Measurements from ENCODE around the gene SLC4A3. TPM values are rescaled to one million over a fixed set of nuclear protein-coding genes. Genes with fewer than 3 reads are reported as not detected.
A peak's percentile ranks its signal among the peaks of the same experiment; 100 is the strongest.
"Not testable (repeated sequence)": the region's sequence is repeated elsewhere in the genome, so short reads cannot be mapped to it uniquely, and the experiment has no call there.

The SLC4A3 gene
- total and polyA plus RNA-seq, 12 donors = 197 to 671 (median 370) TPM

- Histone ChIP-seq H3K27me3 (peaks cover 0 to 3% (median 0%) of the 10 kb centered on the region in 7 donors), H3K36me3 (no peaks in the 10 kb centered on the region), H3K4me1 (peaks cover 0 to 16% (median 0%) of the 10 kb centered on the region in 9 donors), H3K27ac (peak overlapping the region in 1 of 10 donors; percentile 6), H3K4me3 (no peak overlapping the region), H3K9me3 (no peaks in the 10 kb centered on the region)
- no peak for DNase-seq
- peak in 1 of 8 donors; percentile 30 for ATAC-seq
- WGBS, 2 donors = 69 to 72% methylated on average over 4 of the region's 4 CpGs
- TF ChIP-seq, protein P1, sequence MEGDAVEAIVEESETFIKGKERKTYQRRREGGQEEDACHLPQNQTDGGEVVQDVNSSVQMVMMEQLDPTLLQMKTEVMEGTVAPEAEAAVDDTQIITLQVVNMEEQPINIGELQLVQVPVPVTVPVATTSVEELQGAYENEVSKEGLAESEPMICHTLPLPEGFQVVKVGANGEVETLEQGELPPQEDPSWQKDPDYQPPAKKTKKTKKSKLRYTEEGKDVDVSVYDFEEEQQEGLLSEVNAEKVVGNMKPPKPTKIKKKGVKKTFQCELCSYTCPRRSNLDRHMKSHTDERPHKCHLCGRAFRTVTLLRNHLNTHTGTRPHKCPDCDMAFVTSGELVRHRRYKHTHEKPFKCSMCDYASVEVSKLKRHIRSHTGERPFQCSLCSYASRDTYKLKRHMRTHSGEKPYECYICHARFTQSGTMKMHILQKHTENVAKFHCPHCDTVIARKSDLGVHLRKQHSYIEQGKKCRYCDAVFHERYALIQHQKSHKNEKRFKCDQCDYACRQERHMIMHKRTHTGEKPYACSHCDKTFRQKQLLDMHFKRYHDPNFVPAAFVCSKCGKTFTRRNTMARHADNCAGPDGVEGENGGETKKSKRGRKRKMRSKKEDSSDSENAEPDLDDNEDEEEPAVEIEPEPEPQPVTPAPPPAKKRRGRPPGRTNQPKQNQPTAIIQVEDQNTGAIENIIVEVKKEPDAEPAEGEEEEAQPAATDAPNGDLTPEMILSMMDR (IDR thresholded peaks at IDR 0.05) = no peak
- intact Hi-C loops (cut with DNase I) = loop anchor here in 2 of 10 donors (5.0 kb wide), 1 partner anchor 34 kb away; no protein-coding TSS in a partner anchor
These were observed 53.7 kb downstream of the SLC4A3 start for GRCh38 chr2:219680958-219681693.

DNA sequence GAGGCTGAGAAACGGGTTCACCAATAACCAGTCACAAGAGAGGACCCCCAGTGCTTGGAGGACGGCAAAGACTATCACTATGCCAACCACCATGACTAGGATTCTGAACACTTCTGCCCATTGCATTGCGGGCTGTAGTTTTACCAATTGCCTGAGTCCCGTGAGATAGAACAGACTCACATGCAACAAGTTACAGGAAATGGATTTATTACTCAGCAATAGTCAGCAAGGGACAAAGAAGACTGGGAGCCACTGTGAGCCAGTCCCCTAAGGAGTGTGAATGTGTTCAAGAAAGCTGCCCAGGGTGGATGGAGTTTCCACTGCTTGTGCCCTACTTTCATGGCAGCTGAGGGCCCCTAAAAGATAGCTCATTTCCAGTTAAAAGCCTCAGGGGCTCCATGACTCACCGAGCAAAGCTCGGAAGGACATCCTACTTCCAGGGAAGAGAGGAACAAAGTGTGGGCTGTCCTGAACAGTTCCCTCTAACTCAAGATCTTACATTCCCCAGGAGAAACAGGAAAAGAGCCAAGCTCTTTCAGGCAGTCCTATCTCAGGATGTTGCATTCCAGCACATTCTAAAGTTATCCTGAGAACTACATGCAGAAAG is 54.4 kb downstream of the SLC4A3 start:
- Histone ChIP-seq H3K9me3 (no peaks in the 10 kb centered on the region), H3K36me3 (no peaks in the 10 kb centered on the region), H3K4me1 (peaks cover 0 to 16% (median 0%) of the 10 kb centered on the region in 9 donors), H3K27ac (peak overlapping the region in 2 of 10 donors; percentile 9 to 22), H3K27me3 (peaks cover 0 to 3% (median 0%) of the 10 kb centered on the region in 7 donors), H3K4me3 (no peak overlapping the region)
- DNase-seq (no peak), ATAC-seq (peak in 1 of 8 donors; percentile 50)
- WGBS, 2 donors = 62 to 64% methylated on average over 6 of the region's 6 CpGs
- TF ChIP-seq, protein P1 (IDR thresholded peaks at IDR 0.05) = no peak
- intact Hi-C loops (cut with DNase I) = loop anchor here in 2 of 10 donors (5.0 kb wide), 1 partner anchor 34 kb away; no protein-coding TSS in a partner anchor

GRCh38 chr2:219683474-219683873 is 56.0 kb downstream of the SLC4A3 start:
- H3K27ac ChIP-seq, H3K27me3 ChIP-seq, H3K9me3 ChIP-seq, H3K36me3 ChIP-seq, DNase-seq, H3K4me3 ChIP-seq, ATAC-seq: not testable (repeated sequence)
- intact Hi-C loops (cut with DNase I) = loop anchor here in 2 of 10 donors (5.0 kb wide), 1 partner anchor 36 kb away; no protein-coding TSS in a partner anchor
- peaks cover 0 to 16% (median 0%) of the 10 kb centered on the region in 9 donors for H3K4me1 ChIP-seq
- 80 to 89% methylated on average over 2 of the region's 2 CpGs for WGBS, 2 donors

DNA sequence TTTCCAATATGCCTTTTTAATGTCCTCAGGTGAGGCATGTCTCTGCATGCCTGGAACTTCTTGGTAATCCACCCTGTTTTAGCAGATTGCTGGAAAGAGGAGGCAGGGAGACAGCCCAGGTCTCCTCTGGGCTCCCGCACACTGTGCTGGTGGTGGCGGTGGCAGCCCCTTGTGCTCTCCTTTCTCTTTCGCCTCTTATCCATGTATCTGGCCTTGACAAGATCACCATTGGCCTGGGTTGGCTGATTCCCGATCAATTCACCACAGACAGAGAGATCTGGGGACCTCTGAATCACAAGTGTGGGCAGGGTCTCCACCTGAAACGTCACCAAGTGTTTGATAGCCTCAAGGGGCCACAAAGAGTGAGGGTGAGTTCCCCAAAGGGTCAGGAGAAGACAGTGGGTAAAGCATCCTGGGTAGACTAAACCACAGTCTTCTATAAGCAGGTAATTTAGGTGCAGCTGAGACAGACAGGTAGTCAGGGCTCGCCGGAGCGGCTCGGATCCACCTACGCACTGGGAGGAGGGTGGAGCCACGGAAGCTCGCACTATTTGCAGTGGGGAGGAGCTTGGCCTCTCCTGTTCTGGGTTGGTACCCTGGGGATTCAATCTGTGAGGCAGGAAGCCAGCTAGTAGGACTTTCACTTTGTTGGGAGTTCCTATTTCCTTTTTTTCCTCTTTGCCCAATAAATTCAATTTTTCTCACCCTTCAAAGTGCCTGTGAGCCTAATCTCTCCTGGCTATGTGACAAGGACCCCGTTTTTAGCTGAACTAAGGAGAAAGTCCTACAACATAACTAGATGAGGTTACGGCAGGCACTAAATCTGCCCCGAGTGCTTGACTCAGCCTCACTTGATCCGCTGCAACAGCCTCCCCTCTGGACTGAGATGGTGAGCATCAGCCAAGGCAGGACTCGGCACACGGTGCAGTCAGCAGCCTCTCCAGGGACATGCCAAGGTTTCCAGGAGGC is 57.6 kb downstream of the SLC4A3 start:
- Histone ChIP-seq H3K4me1 (peaks cover 0 to 30% (median 8%) of the 10 kb centered on the region in 9 donors), H3K36me3 (no peaks in the 10 kb centered on the region), H3K27ac (peak overlapping the region in 9 of 10 donors; percentile 16 to 78 (median 52)), H3K9me3 (no peaks in the 10 kb centered on the region), H3K27me3 (peaks cover 0 to 12% (median 4%) of the 10 kb centered on the region in 7 donors), H3K4me3 (peak overlapping the region in 9 of 10 donors; percentile 17 to 52 (median 44))
- intact Hi-C loops (cut with DNase I) = loop anchor here in 5 of 10 donors (5.0 kb wide), 3 partner anchors 38 to 143 kb away; partner anchors contain the start of genes CHPF (in 2 of the 5) and TMEM198 (in 2 of the 5)
- TF ChIP-seq, protein P1 (IDR thresholded peaks at IDR 0.05) = no peak
- DNase-seq (peak; percentile 44 to 50), ATAC-seq (peak; percentile 55 to 83 (median 66))
- 39 to 47% methylated on average over 18 of the region's 18 CpGs for whole genome bisulfite sequencing, 2 donors
